ENCODE results near the gene TOR3A. TPM values are rescaled to one million over a fixed set of nuclear protein-coding genes. Genes with fewer than 3 reads are reported as not detected.
A peak's percentile ranks its signal among the peaks of the same experiment; 100 is the strongest.

The TOR3A gene
- total RNA-seq, 1 donor from 2014 or later, result 23.2 TPM

DNA sequence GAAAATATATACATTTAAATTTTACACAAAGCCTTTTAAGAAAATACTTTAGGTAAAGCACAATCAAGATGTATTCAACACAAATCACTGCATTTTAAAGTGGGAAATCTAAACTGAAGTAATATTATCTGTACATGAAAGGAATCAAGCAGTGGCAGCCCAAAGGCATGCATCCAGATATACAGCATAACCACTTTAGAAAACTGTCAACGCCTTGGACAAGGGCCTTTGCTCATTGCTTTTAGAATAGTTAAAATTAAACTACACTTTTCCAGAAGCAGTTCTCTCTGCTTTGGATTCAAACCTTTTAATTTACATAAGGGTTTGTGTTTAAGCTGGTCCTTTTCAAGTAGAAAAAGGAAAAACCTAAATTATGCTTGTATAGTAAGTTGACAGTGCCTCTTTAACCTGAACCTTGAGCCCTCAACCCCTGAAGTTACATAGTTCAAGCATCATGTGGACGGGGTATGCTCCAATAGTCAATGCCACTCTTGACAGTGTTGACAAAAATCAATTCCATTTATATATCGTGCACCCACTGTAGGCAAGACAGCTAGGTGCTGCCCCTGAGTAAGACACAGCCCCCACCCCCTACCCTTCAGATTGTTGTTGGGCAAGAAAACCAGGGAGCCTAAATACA lies 22.9 kb downstream of the TOR3A start:
- peak overlapping the region; percentile 38 for H3K27ac Mint-ChIP-seq
- no peak for TF ChIP-seq CTCF (conservative IDR thresholded peaks at IDR 0.05)
- H3K4me3 Mint-ChIP-seq, result no peak overlapping the region
- H3K36me3 Mint-ChIP-seq, result peaks cover 11% of the 10 kb centered on the region
- peaks cover 6% of the 10 kb centered on the region for H3K4me1 Mint-ChIP-seq (ENCODE audit: unreplicated experiment)
- no peak for DNase-seq (ENCODE audit: extremely low spot score, unreplicated experiment)
- no peaks in the 10 kb centered on the region for H3K27me3 Mint-ChIP-seq
- no peaks in the 10 kb centered on the region for H3K9me3 Mint-ChIP-seq

DNA sequence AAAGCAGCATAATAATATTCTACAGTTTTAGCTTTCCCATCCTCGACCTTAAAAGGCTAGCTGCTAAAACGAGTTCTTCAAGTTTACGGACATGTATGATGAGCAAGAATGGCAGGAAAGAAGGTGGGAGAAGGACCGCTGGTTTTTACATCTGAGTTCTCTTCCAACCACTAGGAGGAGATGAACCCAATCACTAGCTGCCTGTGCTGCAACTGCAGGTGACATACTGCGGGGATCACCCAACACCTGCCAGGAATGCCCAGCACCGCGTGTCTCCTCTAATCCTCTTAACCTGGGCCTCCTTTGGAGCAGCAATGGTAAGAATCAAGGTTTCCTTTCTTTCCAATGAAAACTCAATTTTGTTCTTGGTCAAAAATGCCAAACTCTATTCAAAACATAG lies 23.5 kb downstream of the TOR3A start:
- Mint-ChIP-seq H3K4me3 (no peak overlapping the region), H3K4me1 (ENCODE audit: unreplicated experiment) (peaks cover 6% of the 10 kb centered on the region), H3K27ac (peak overlapping the region; percentile 38), H3K36me3 (peaks cover 8% of the 10 kb centered on the region), H3K9me3 (no peaks in the 10 kb centered on the region), H3K27me3 (no peaks in the 10 kb centered on the region)
- TF ChIP-seq CTCF (conservative IDR thresholded peaks at IDR 0.05), result peak; percentile 65
- DNase-seq (ENCODE audit: extremely low spot score, unreplicated experiment), result no peak

DNA sequence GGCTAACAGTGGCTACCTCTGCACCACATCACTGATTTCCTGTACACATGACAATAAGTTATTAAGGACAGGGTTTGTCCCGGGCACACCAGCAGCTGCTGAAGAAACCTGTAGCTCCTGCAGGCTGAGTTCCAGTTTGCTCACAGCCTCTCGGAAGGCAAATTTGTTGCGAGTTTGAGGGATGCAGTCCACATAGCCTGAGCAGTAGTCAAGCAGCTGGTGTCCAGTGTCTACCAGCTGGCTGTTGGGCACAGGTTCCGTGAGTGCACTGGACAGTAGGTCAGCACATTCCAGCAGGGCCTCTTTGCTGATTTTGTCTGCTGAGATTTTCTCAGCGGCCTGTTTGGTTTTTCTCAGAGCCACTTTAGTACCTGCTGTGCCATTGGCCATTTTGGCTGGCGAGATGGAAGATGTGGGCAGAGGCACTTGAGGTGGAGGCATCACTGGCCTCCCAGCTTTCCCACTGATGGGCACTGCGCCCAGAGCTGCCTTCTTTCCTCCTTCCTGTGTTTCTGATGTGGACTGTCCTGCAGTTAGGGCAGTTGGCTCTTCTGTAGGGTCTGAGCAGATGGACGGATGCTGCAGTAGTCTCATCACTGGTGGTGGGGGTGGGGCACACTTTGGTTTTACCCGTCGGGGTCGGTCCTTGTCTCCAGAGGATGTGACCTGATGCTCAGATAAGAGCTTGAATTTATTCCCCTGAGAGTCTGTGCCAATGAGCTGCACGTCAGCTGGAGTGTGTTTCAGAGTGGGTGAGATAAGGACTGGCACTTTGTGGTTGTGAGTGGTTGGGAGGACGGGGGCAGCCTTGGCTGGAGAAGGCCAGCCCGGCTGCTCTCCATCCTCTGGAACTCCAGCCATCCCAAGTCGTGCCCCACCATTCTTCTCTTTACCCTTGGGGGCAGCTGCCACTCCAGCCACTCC lies 26.1 kb downstream of the TOR3A start:
- H3K36me3 Mint-ChIP-seq, result peaks cover 4% of the 10 kb centered on the region
- no peak for DNase-seq (ENCODE audit: extremely low spot score, unreplicated experiment)
- peaks cover 6% of the 10 kb centered on the region for H3K4me1 Mint-ChIP-seq (ENCODE audit: unreplicated experiment)
- no peak for TF ChIP-seq CTCF (conservative IDR thresholded peaks at IDR 0.05)
- H3K4me3 Mint-ChIP-seq, result no peak overlapping the region
- H3K9me3 Mint-ChIP-seq, result no peaks in the 10 kb centered on the region
- no peak overlapping the region for H3K27ac Mint-ChIP-seq
- no peaks in the 10 kb centered on the region for H3K27me3 Mint-ChIP-seq

- no peaks in the 10 kb centered on the region for H3K9me3 Mint-ChIP-seq
- peaks cover 4% of the 10 kb centered on the region for H3K36me3 Mint-ChIP-seq
- H3K27ac Mint-ChIP-seq, result no peak overlapping the region
- H3K4me3 Mint-ChIP-seq, result no peak overlapping the region
- H3K4me1 Mint-ChIP-seq (ENCODE audit: unreplicated experiment), result peaks cover 6% of the 10 kb centered on the region
- TF ChIP-seq CTCF (conservative IDR thresholded peaks at IDR 0.05), result no peak
- DNase-seq (ENCODE audit: extremely low spot score, unreplicated experiment), result no peak
- H3K27me3 Mint-ChIP-seq, result no peaks in the 10 kb centered on the region
These were observed 26.8 kb downstream of the TOR3A start for GRCh38 chr1:179108644-179109043.

- H3K27ac Mint-ChIP-seq, result no peak overlapping the region
- no peaks in the 10 kb centered on the region for H3K4me1 Mint-ChIP-seq (ENCODE audit: unreplicated experiment)
These were observed 33.3 kb downstream of the TOR3A start for GRCh38 chr1:179115181-179115580.

More at GRCh38 chr1:179115181-179115580, 33.3 kb downstream of the TOR3A start:
- Mint-ChIP-seq H3K9me3 (no peaks in the 10 kb centered on the region), H3K27me3 (no peaks in the 10 kb centered on the region), H3K4me3 (no peak overlapping the region), H3K36me3 (peaks cover 26% of the 10 kb centered on the region)
- TF ChIP-seq CTCF (conservative IDR thresholded peaks at IDR 0.05), result no peak
- no peak for DNase-seq (ENCODE audit: extremely low spot score, unreplicated experiment)
